ENCODE results near the gene PCBD1. TPM values are rescaled to one million over a fixed set of nuclear protein-coding genes. Genes with fewer than 3 reads are reported as not detected.

Gene PCBD1
- total and polyA plus RNA-seq, 2 donors (not counting 1 experiment from before 2014, with no cell fraction given) = 6.7 to 14.1 TPM

GRCh38 chr10:70853457-70853856, 34.9 kb downstream of the PCBD1 start:
- Histone ChIP-seq H3K9me3 (ENCODE audit: control extremely low read depth in 1 of 3, control insufficient read depth in 2 of 3, insufficient read depth in 1 of 3, low read length in 2 of 3) (peaks cover 0 to 1% (median 0%) of the 10 kb centered on the region in 3 donors), H3K4me2 (replicated peaks; ENCODE audit: low read depth, low read length, poor library complexity, severe bottlenecking) (no peak overlapping the region), H4K20me1 (ENCODE audit: control insufficient read depth, insufficient read depth, low read length, poor library complexity, severe bottlenecking) (no peaks in the 10 kb centered on the region), H2AFZ (ENCODE audit: insufficient read depth, low read depth, low read length, poor library complexity, severe bottlenecking) (no peak overlapping the region), H3K4me3 (ENCODE audit: control extremely low read depth in 1 of 5, extremely low read depth in 1 of 5, insufficient read depth in 1 of 5, low read depth in 2 of 5, low read length in 4 of 5) (no peak overlapping the region), H3K36me3 (replicated peaks in 1 of 2; ENCODE audit: control extremely low read depth in 1 of 2, control insufficient read depth in 1 of 2, extremely low read depth in 1 of 2, insufficient read depth in 2 of 2, low read length in 1 of 2) (peaks cover 18 to 46% of the 10 kb centered on the region in 2 experiments), H3K9ac (ENCODE audit: low read length) (no peak overlapping the region), H3K27ac (ENCODE audit: low read length in 2 of 2) (no peak overlapping the region), H3K79me2 (ENCODE audit: control insufficient read depth, insufficient read depth, low read length) (no peaks in the 10 kb centered on the region), H3K4me1 (ENCODE audit: control insufficient read depth in 2 of 2, insufficient read depth in 2 of 2, low read length in 2 of 2) (no peaks in the 10 kb centered on the region), H3K27me3 (replicated peaks in 1 of 4; ENCODE audit: control extremely low read depth in 1 of 4, control insufficient read depth in 3 of 4, insufficient read depth in 4 of 4, low read length in 3 of 4) (no peaks in the 10 kb centered on the region)
- POLR2A ChIA-PET = no interaction called here
- no peak for DNase-seq
- no peaks in the 10 kb centered on the region for H3K27me3 Mint-ChIP-seq
- H3K27ac Mint-ChIP-seq = no peak overlapping the region
- no peaks in the 10 kb centered on the region for H3K4me1 Mint-ChIP-seq
- H3K9me3 Mint-ChIP-seq (ENCODE audit: insufficient read depth) = no peaks in the 10 kb centered on the region
- TF ChIP-seq CTCF (IDR thresholded peaks at IDR 0.05) = no peak
- no peak for TF ChIP-seq EZH2 (IDR thresholded peaks at IDR 0.05; ENCODE audit: borderline replicate concordance, insufficient read depth, low read depth, low read length, poor library complexity, severe bottlenecking)
- intact Hi-C loops (cut with micrococcal nuclease) = no loop called here
- CTCF ChIA-PET = interaction anchor here (1.6 kb wide), 1 partner anchor 17 kb away, joined by 4 read pairs; no protein-coding TSS in a partner anchor
- ATAC-seq (ENCODE audit: low read depth) = no peak
- WGBS (ENCODE audit: insufficient coverage) = no CpG with 5 or more reads among the region's 1 CpG
- H3K4me3 Mint-ChIP-seq = no peak overlapping the region

- no peak overlapping the region for H3K4me3 Mint-ChIP-seq
- no peak for DNase-seq
Measured at GRCh38 chr10:70853038-70853437, 35.3 kb downstream of the PCBD1 start.

More at GRCh38 chr10:70853038-70853437, 35.3 kb downstream of the PCBD1 start:
- Histone ChIP-seq H3K4me1 (ENCODE audit: control insufficient read depth in 2 of 2, insufficient read depth in 2 of 2, low read length in 2 of 2) (no peaks in the 10 kb centered on the region), H2AFZ (ENCODE audit: insufficient read depth, low read depth, low read length, poor library complexity, severe bottlenecking) (no peak overlapping the region), H3K27me3 (replicated peaks in 1 of 4; ENCODE audit: control extremely low read depth in 1 of 4, control insufficient read depth in 3 of 4, insufficient read depth in 4 of 4, low read length in 3 of 4) (no peaks in the 10 kb centered on the region), H3K79me2 (ENCODE audit: control insufficient read depth, insufficient read depth, low read length) (no peaks in the 10 kb centered on the region), H3K9ac (ENCODE audit: low read length) (no peak overlapping the region), H3K9me3 (ENCODE audit: control extremely low read depth in 1 of 3, control insufficient read depth in 2 of 3, insufficient read depth in 1 of 3, low read length in 2 of 3) (peaks cover 0 to 1% (median 0%) of the 10 kb centered on the region in 3 donors), H3K4me2 (replicated peaks; ENCODE audit: low read depth, low read length, poor library complexity, severe bottlenecking) (no peak overlapping the region), H4K20me1 (ENCODE audit: control insufficient read depth, insufficient read depth, low read length, poor library complexity, severe bottlenecking) (no peaks in the 10 kb centered on the region), H3K27ac (ENCODE audit: low read length in 2 of 2) (no peak overlapping the region), H3K4me3 (ENCODE audit: control extremely low read depth in 1 of 5, extremely low read depth in 1 of 5, insufficient read depth in 1 of 5, low read depth in 2 of 5, low read length in 4 of 5) (no peak overlapping the region), H3K36me3 (replicated peaks in 1 of 2; ENCODE audit: control extremely low read depth in 1 of 2, control insufficient read depth in 1 of 2, extremely low read depth in 1 of 2, insufficient read depth in 2 of 2, low read length in 1 of 2) (peaks cover 19 to 42% of the 10 kb centered on the region in 2 experiments)
- TF ChIP-seq EZH2 (IDR thresholded peaks at IDR 0.05; ENCODE audit: borderline replicate concordance, insufficient read depth, low read depth, low read length, poor library complexity, severe bottlenecking) (no peak), CTCF (IDR thresholded peaks at IDR 0.05) (no peak)
- no CpG with 5 or more reads among the region's 4 CpGs for WGBS (ENCODE audit: insufficient coverage)
- Mint-ChIP-seq H3K4me1 (no peaks in the 10 kb centered on the region), H3K27me3 (no peaks in the 10 kb centered on the region), H3K9me3 (ENCODE audit: insufficient read depth) (no peaks in the 10 kb centered on the region), H3K27ac (no peak overlapping the region)
- POLR2A ChIA-PET = no interaction called here
- intact Hi-C loops (cut with micrococcal nuclease) = no loop called here
- ATAC-seq (ENCODE audit: low read depth) = no peak
- CTCF ChIA-PET = interaction anchor here (1.6 kb wide), 1 partner anchor 18 kb away, joined by 4 read pairs; no protein-coding TSS in a partner anchor
